ENCODE results near the gene DAPP1.

Gene DAPP1

DNA sequence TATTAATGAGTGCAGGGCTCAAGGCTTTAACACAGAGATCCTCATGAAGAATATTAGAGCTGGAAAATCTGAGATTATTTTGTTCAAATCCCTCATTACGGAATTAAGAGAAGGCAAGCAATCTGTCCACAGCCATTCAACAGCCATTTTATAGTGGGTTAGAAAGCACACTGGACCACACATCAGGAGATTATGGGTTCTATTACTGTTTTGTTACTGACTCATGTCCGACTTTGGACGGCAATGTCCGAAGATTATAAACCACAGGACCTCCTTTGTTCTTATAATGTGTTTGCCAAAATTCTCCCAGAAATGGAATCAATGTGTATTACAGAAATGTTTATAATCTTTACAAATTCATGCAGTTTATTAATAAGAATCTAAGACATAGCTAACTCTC is 69.5 kb downstream of the DAPP1 start:
- H3K79me2 ChIP-seq (ENCODE audit: insufficient read depth, low read length): peaks cover 23% of the 10 kb centered on the region
- no peaks in the 10 kb centered on the region for H4K20me1 ChIP-seq (ENCODE audit: insufficient read depth, low read length)
- TF ChIP-seq, protein P1, sequence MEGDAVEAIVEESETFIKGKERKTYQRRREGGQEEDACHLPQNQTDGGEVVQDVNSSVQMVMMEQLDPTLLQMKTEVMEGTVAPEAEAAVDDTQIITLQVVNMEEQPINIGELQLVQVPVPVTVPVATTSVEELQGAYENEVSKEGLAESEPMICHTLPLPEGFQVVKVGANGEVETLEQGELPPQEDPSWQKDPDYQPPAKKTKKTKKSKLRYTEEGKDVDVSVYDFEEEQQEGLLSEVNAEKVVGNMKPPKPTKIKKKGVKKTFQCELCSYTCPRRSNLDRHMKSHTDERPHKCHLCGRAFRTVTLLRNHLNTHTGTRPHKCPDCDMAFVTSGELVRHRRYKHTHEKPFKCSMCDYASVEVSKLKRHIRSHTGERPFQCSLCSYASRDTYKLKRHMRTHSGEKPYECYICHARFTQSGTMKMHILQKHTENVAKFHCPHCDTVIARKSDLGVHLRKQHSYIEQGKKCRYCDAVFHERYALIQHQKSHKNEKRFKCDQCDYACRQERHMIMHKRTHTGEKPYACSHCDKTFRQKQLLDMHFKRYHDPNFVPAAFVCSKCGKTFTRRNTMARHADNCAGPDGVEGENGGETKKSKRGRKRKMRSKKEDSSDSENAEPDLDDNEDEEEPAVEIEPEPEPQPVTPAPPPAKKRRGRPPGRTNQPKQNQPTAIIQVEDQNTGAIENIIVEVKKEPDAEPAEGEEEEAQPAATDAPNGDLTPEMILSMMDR (IDR thresholded peaks at IDR 0.05; ENCODE audit: low read length): no peak
- TF ChIP-seq EZH2 (IDR thresholded peaks at IDR 0.05; ENCODE audit: borderline replicate concordance, low read length): no peak
- H3K27me3 ChIP-seq (ENCODE audit: insufficient read depth, low read length): no peaks in the 10 kb centered on the region
- H3K4me1 ChIP-seq (ENCODE audit: insufficient read depth, low read length, severe bottlenecking): no peaks in the 10 kb centered on the region
- no peak overlapping the region for H3K4me3 ChIP-seq (ENCODE audit: low read depth, low read length, poor library complexity, severe bottlenecking)
- H3K27ac ChIP-seq (ENCODE audit: low read depth, low read length, poor library complexity, severe bottlenecking): no peak overlapping the region
- no peak overlapping the region for H3K9ac ChIP-seq (ENCODE audit: low read length)
- H3K9me3 ChIP-seq (ENCODE audit: low read length): no peaks in the 10 kb centered on the region
- H3F3A ChIP-seq (ENCODE audit: insufficient read depth, low read length): no peaks in the 10 kb centered on the region
- no peaks in the 10 kb centered on the region for H3K9me2 ChIP-seq (ENCODE audit: low read depth, low read length)
- peaks cover 30% of the 10 kb centered on the region; the same call in 1 of the 2 replicates for H3K36me3 ChIP-seq (ENCODE audit: insufficient read depth, low read length)
- no peak overlapping the region for H2AFZ ChIP-seq (ENCODE audit: low read length)
- no peak overlapping the region for H3K4me2 ChIP-seq (ENCODE audit: low read length)

DNA sequence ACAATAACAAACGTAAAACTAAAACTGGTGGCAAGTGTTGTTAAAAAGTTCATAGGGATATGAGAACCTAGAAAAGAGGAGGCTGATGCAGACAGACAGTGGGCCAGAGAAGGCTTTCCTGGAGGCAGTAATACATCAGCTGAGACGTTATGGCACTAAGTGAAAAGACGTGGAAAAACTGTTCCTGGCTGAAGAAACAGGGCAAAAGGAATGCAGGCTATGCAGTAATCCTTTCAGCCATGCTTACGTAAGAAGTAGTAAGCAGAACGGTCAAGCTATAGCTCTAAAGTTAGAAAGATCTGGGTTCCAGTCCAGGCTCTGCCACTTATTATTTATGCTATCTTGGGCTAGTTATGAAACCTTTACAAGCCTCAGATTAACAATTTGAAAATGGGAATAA is 71.2 kb downstream of the DAPP1 start:
- no peak overlapping the region for H3K27ac ChIP-seq (ENCODE audit: low read depth, low read length, poor library complexity, severe bottlenecking)
- H3K27me3 ChIP-seq (ENCODE audit: insufficient read depth, low read length): no peaks in the 10 kb centered on the region
- peaks cover 9% of the 10 kb centered on the region for H3K4me1 ChIP-seq (ENCODE audit: insufficient read depth, low read length, severe bottlenecking)
- H3K9me3 ChIP-seq (ENCODE audit: low read length): no peaks in the 10 kb centered on the region
- peaks cover 30% of the 10 kb centered on the region for H3K79me2 ChIP-seq (ENCODE audit: insufficient read depth, low read length)
- H4K20me1 ChIP-seq (ENCODE audit: insufficient read depth, low read length): no peaks in the 10 kb centered on the region
- no peak overlapping the region for H3K9ac ChIP-seq (ENCODE audit: low read length)
- no peak overlapping the region for H3K4me2 ChIP-seq (ENCODE audit: low read length)
- TF ChIP-seq EZH2 (IDR thresholded peaks at IDR 0.05; ENCODE audit: borderline replicate concordance, low read length): no peak
- TF ChIP-seq, protein P1 (IDR thresholded peaks at IDR 0.05; ENCODE audit: low read length): no peak
- H3F3A ChIP-seq (ENCODE audit: insufficient read depth, low read length): no peaks in the 10 kb centered on the region
- no peak overlapping the region for H2AFZ ChIP-seq (ENCODE audit: low read length)
- no peaks in the 10 kb centered on the region for H3K9me2 ChIP-seq (ENCODE audit: low read depth, low read length)
- peaks cover 22% of the 10 kb centered on the region; the same call in 1 of the 2 replicates for H3K36me3 ChIP-seq (ENCODE audit: insufficient read depth, low read length)
- H3K4me3 ChIP-seq (ENCODE audit: low read depth, low read length, poor library complexity, severe bottlenecking): no peak overlapping the region

DNA sequence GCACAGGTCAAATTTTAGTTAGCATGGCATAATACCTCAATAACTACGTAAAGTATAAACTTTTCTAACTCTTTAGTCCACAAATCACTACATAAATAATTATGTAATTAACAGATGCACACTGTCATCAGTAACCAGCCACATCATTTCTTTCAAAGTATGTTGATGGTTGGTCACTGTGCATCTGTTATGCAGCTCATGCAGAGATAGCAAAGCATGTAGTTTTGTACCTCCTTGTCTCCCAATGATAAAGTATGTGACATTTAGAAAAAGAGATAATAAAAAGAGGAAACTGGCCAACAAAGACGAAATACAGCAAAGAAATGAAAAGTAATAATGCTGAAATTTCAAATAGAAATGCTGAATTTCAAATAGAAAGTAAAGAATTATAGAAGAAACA is 74.7 kb downstream of the DAPP1 start:
- Histone ChIP-seq H3K9me2 (ENCODE audit: low read depth, low read length) (no peaks in the 10 kb centered on the region), H3K9ac (ENCODE audit: low read length) (no peak overlapping the region), H3K36me3 (ENCODE audit: insufficient read depth, low read length) (peaks cover 19% of the 10 kb centered on the region; the same call in 1 of the 2 replicates), H4K20me1 (ENCODE audit: insufficient read depth, low read length) (no peaks in the 10 kb centered on the region), H2AFZ (ENCODE audit: low read length) (no peak overlapping the region), H3F3A (ENCODE audit: insufficient read depth, low read length) (no peaks in the 10 kb centered on the region), H3K27ac (ENCODE audit: low read depth, low read length, poor library complexity, severe bottlenecking) (no peak overlapping the region), H3K27me3 (ENCODE audit: insufficient read depth, low read length) (no peaks in the 10 kb centered on the region), H3K4me2 (ENCODE audit: low read length) (no peak overlapping the region), H3K9me3 (ENCODE audit: low read length) (no peaks in the 10 kb centered on the region), H3K4me1 (ENCODE audit: insufficient read depth, low read length, severe bottlenecking) (peaks cover 27% of the 10 kb centered on the region), H3K4me3 (ENCODE audit: low read depth, low read length, poor library complexity, severe bottlenecking) (no peak overlapping the region), H3K79me2 (ENCODE audit: insufficient read depth, low read length) (peaks cover 43% of the 10 kb centered on the region)
- TF ChIP-seq EZH2 (IDR thresholded peaks at IDR 0.05; ENCODE audit: borderline replicate concordance, low read length): no peak

DNA sequence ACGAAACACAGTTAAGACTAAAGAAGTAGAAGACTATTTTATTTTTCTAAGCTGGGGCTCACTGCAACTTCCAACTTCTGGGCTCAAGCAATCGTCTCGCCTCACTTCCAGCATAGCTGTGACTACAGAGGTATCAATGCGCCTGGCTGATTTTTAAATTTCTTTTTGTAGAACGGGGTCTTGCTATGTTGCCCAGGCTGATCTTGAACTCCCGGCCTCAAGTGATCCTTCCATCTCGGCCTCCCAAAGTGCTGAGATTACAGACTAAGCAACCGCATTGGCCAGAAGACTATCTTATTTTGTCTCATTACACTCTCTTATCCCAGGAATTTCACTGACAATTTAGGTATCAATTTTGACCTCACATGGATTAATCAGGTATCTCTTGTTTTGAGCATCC is 76.4 kb downstream of the DAPP1 start:
- no peaks in the 10 kb centered on the region for H3F3A ChIP-seq (ENCODE audit: insufficient read depth, low read length)
- no peaks in the 10 kb centered on the region for H3K9me2 ChIP-seq (ENCODE audit: low read depth, low read length)
- TF ChIP-seq, protein P1 (IDR thresholded peaks at IDR 0.05; ENCODE audit: low read length): no peak
- no peak for TF ChIP-seq EZH2 (IDR thresholded peaks at IDR 0.05; ENCODE audit: borderline replicate concordance, low read length)
- no peaks in the 10 kb centered on the region for H3K9me3 ChIP-seq (ENCODE audit: low read length)
- peaks cover 12% of the 10 kb centered on the region; the same call in 1 of the 2 replicates for H3K36me3 ChIP-seq (ENCODE audit: insufficient read depth, low read length)
- H3K79me2 ChIP-seq (ENCODE audit: insufficient read depth, low read length): peaks cover 43% of the 10 kb centered on the region
- H4K20me1 ChIP-seq (ENCODE audit: insufficient read depth, low read length): no peaks in the 10 kb centered on the region
- no peak overlapping the region for H3K27ac ChIP-seq (ENCODE audit: low read depth, low read length, poor library complexity, severe bottlenecking)
- peak overlapping the region; percentile 99 for H3K4me3 ChIP-seq (ENCODE audit: low read depth, low read length, poor library complexity, severe bottlenecking)
- H3K4me2 ChIP-seq (ENCODE audit: low read length): peak overlapping the region; percentile 74
- no peak overlapping the region for H2AFZ ChIP-seq (ENCODE audit: low read length)
- H3K27me3 ChIP-seq (ENCODE audit: insufficient read depth, low read length): no peaks in the 10 kb centered on the region
- peaks cover 27% of the 10 kb centered on the region for H3K4me1 ChIP-seq (ENCODE audit: insufficient read depth, low read length, severe bottlenecking)
- peak overlapping the region; percentile 87; the same call in 1 of the 2 replicates for H3K9ac ChIP-seq (ENCODE audit: low read length)

All from OCI-LY1 (cell line).